GM12873 (cell line): ENCODE results near the gene LRRC75A.

Experiments
- CTCF ChIP-seq: IDR thresholded peaks from 2 replicates; pipeline ENCODE4 v1.5.1; 2012; ENCODE audit warnings: low read depth, mild to moderate bottlenecking, moderate library complexity, low read length, control low read depth; ENCODE audit not compliant: insufficient read depth; ENCODE audit errors: missing control alignments

The LRRC75A gene

GRCh38 chr17:16446338-16446983, 45.5 kb downstream of the LRRC75A start:
- no peak for TF ChIP-seq CTCF

GRCh38 chr17:16444258-16444886, 47.6 kb downstream of the LRRC75A start:
- TF ChIP-seq CTCF: no peak

GRCh38 chr17:16443511-16444257, 48.3 kb downstream of the LRRC75A start:
- TF ChIP-seq CTCF: no peak

- no peak for TF ChIP-seq CTCF
Observed at GRCh38 chr17:16442594-16443510, 49.1 kb downstream of the LRRC75A start.

GRCh38 chr17:16442141-16442540, 49.9 kb downstream of the LRRC75A start:
- no peak for TF ChIP-seq CTCF

GRCh38 chr17:16440901-16441629, 50.9 kb downstream of the LRRC75A start:
- no peak for TF ChIP-seq CTCF
